Activated naive CD4-positive, alpha-beta T cell treated with anti-CD3 and anti-CD28 coated beads, Interleukin-2, amount 10 ng/mL, durations not matched to agents 7 days and 5 days (primary cell): ENCODE results near the gene PRR18.

ENCODE experiments used
- CTCF ChIA-PET: fragments of 350-600 bp; sonication (Branson Sonifier 250); formaldehyde crosslinking; loops from one replicate; lab custom pipeline; 2021; ENCODE audit warnings: antibody characterized with exemption; lab: Charles Lee
- DNase-seq: peaks from one replicate; pipeline ENCODE4 v3.0.0-alpha.2; 2020
- H3K27ac Mint-ChIP-seq: one replicate; pipeline ENCODE4 v1.8.0; 2021; ENCODE audit warnings: mild to moderate bottlenecking, moderate library complexity, mixed read lengths
- H3K27me3 Mint-ChIP-seq: one replicate; pipeline ENCODE4 v1.8.0; 2021; ENCODE audit warnings: mild to moderate bottlenecking, mixed read lengths
- H3K36me3 Mint-ChIP-seq: one replicate; pipeline ENCODE4 v1.8.0; 2021; ENCODE audit warnings: mixed read lengths
- H3K4me1 Mint-ChIP-seq: one replicate; pipeline ENCODE4 v1.8.0; 2021; ENCODE audit warnings: mixed read lengths
- H3K4me3 Mint-ChIP-seq: one replicate; pipeline ENCODE4 v1.8.0; 2021; ENCODE audit warnings: mild to moderate bottlenecking, moderate library complexity, mixed read lengths
- H3K9me3 Mint-ChIP-seq: one replicate; pipeline ENCODE4 v1.8.0; 2021; ENCODE audit warnings: mixed read lengths

The PRR18 gene

GRCh38 chr6:166342349-166343149 is 34.4 kb upstream of the PRR18 start, which contains the start of gene SFT2D1:
TSS of gene SFT2D1 (minus strand) at chr6:166342545. CDS start at chr6:166342481, 64 bp downstream.
- Mint-ChIP-seq H3K9me3 (no peaks in the 10 kb centered on the region), H3K27me3 (peaks cover 24% of the 10 kb centered on the region), H3K4me3 (peak within 1 kb of the TSS; percentile 85), H3K27ac (peak within 1 kb of the TSS; percentile 84), H3K4me1 (peaks cover 4% of the 10 kb centered on the region), H3K36me3 (peaks cover 10% of the 10 kb centered on the region)
- CTCF ChIA-PET, result interaction anchor here (0.8 to 0.9 kb wide), 2 partner anchors 39 kb away, joined by 3 to 4 read pairs; no protein-coding TSS in a partner anchor
- DNase-seq, result peak; percentile 86

GRCh38 chr6:166341977-166342348 is 33.8 kb upstream of the PRR18 start:
- Mint-ChIP-seq H3K27me3 (peaks cover 21% of the 10 kb centered on the region), H3K36me3 (peaks cover 14% of the 10 kb centered on the region), H3K4me1 (peaks cover 4% of the 10 kb centered on the region), H3K4me3 (peak overlapping the region; percentile 85), H3K27ac (peak overlapping the region; percentile 84), H3K9me3 (no peaks in the 10 kb centered on the region)
- CTCF ChIA-PET, result interaction anchor here (0.6 to 0.9 kb wide), 2 partner anchors 40 to 42 kb away, joined by 3 read pairs; no protein-coding TSS in a partner anchor
- no peak for DNase-seq

GRCh38 chr6:166341464-166341863 is 33.3 kb upstream of the PRR18 start:
- Mint-ChIP-seq H3K9me3 (no peaks in the 10 kb centered on the region), H3K36me3 (peaks cover 19% of the 10 kb centered on the region), H3K4me1 (peaks cover 4% of the 10 kb centered on the region), H3K4me3 (peak overlapping the region; percentile 85), H3K27ac (peak overlapping the region; percentile 84), H3K27me3 (peaks cover 17% of the 10 kb centered on the region)
- CTCF ChIA-PET, result interaction anchor here (0.6 to 0.9 kb wide), 2 partner anchors 40 to 42 kb away, joined by 3 read pairs; no protein-coding TSS in a partner anchor
- DNase-seq, result no peak

GRCh38 chr6:166338854-166339253 is 30.7 kb upstream of the PRR18 start:
- CTCF ChIA-PET, result interaction anchor here (1.5 kb wide), 1 partner anchor 42 kb away, joined by 3 read pairs; no protein-coding TSS in a partner anchor
- no peak for DNase-seq
- no peak overlapping the region for H3K4me3 Mint-ChIP-seq
- peaks cover 3% of the 10 kb centered on the region for H3K27me3 Mint-ChIP-seq
- no peaks in the 10 kb centered on the region for H3K9me3 Mint-ChIP-seq
- peaks cover 26% of the 10 kb centered on the region for H3K4me1 Mint-ChIP-seq
- H3K36me3 Mint-ChIP-seq, result peaks cover 38% of the 10 kb centered on the region
- H3K27ac Mint-ChIP-seq, result no peak overlapping the region

- H3K4me1 Mint-ChIP-seq, result peaks cover 42% of the 10 kb centered on the region
- H3K36me3 Mint-ChIP-seq, result peaks cover 51% of the 10 kb centered on the region
- no peaks in the 10 kb centered on the region for H3K9me3 Mint-ChIP-seq
- no peak for DNase-seq
- no peak overlapping the region for H3K4me3 Mint-ChIP-seq
- H3K27me3 Mint-ChIP-seq, result peaks cover 8% of the 10 kb centered on the region
- CTCF ChIA-PET, result interaction anchor here (1.3 kb wide), 1 partner anchor 24 kb away, joined by 3 read pairs; no protein-coding TSS in a partner anchor
- H3K27ac Mint-ChIP-seq, result no peak overlapping the region
These were observed 28.7 kb upstream of the PRR18 start for GRCh38 chr6:166336847-166337246.

GRCh38 chr6:166335378-166336302 is 27.4 kb upstream of the PRR18 start:
- peaks cover 8% of the 10 kb centered on the region for H3K27me3 Mint-ChIP-seq
- H3K9me3 Mint-ChIP-seq, result no peaks in the 10 kb centered on the region
- CTCF ChIA-PET, result interaction anchor here (0.9 kb wide), 1 partner anchor 66 kb away, joined by 3 read pairs; no protein-coding TSS in a partner anchor
- H3K27ac Mint-ChIP-seq, result no peak overlapping the region
- no peak overlapping the region for H3K4me3 Mint-ChIP-seq
- peaks cover 51% of the 10 kb centered on the region for H3K36me3 Mint-ChIP-seq
- no peak for DNase-seq
- peaks cover 42% of the 10 kb centered on the region for H3K4me1 Mint-ChIP-seq

- CTCF ChIA-PET, result interaction anchor here (0.9 to 2.0 kb wide), 2 partner anchors 47 to 66 kb away, joined by 3 to 10 read pairs; no protein-coding TSS in a partner anchor
- Mint-ChIP-seq H3K27me3 (peaks cover 8% of the 10 kb centered on the region), H3K4me1 (peaks cover 42% of the 10 kb centered on the region), H3K27ac (no peak overlapping the region), H3K36me3 (peaks cover 51% of the 10 kb centered on the region), H3K9me3 (no peaks in the 10 kb centered on the region), H3K4me3 (no peak overlapping the region)
- no peak for DNase-seq
These were observed 26.7 kb upstream of the PRR18 start for GRCh38 chr6:166334878-166335277.

- Mint-ChIP-seq H3K27me3 (peaks cover 8% of the 10 kb centered on the region), H3K9me3 (no peaks in the 10 kb centered on the region), H3K27ac (peak overlapping the region; percentile 8), H3K4me1 (peaks cover 44% of the 10 kb centered on the region), H3K4me3 (peak overlapping the region; percentile 2), H3K36me3 (peaks cover 57% of the 10 kb centered on the region)
- CTCF ChIA-PET, result interaction anchor here (1.1 to 2.0 kb wide), 2 partner anchors 20 to 48 kb away, joined by 3 to 10 read pairs; no protein-coding TSS in a partner anchor
- DNase-seq, result peak; percentile 63
These were observed 25.2 kb upstream of the PRR18 start for GRCh38 chr6:166333172-166333995.

- peaks cover 8% of the 10 kb centered on the region for H3K27me3 Mint-ChIP-seq
- CTCF ChIA-PET, result no interaction called here
- no peak for DNase-seq
- no peaks in the 10 kb centered on the region for H3K9me3 Mint-ChIP-seq
- H3K36me3 Mint-ChIP-seq, result peaks cover 46% of the 10 kb centered on the region
- no peak overlapping the region for H3K4me3 Mint-ChIP-seq
- no peak overlapping the region for H3K27ac Mint-ChIP-seq
- peaks cover 44% of the 10 kb centered on the region for H3K4me1 Mint-ChIP-seq
These were observed 23.6 kb upstream of the PRR18 start for GRCh38 chr6:166331503-166332415.

- Mint-ChIP-seq H3K9me3 (no peaks in the 10 kb centered on the region), H3K36me3 (peaks cover 42% of the 10 kb centered on the region), H3K27ac (no peak overlapping the region), H3K4me3 (no peak overlapping the region), H3K4me1 (peaks cover 39% of the 10 kb centered on the region), H3K27me3 (peaks cover 8% of the 10 kb centered on the region)
- CTCF ChIA-PET, result no interaction called here
- no peak for DNase-seq
These were observed 22.4 kb upstream of the PRR18 start for GRCh38 chr6:166330612-166331011.

GRCh38 chr6:166325383-166326042 is 17.3 kb upstream of the PRR18 start:
- CTCF ChIA-PET, result interaction anchor here (0.6 to 1.0 kb wide), 2 partner anchors 12 to 18 kb away, joined by 3 to 4 read pairs; no protein-coding TSS in a partner anchor
- H3K36me3 Mint-ChIP-seq, result peaks cover 33% of the 10 kb centered on the region
- no peak overlapping the region for H3K27ac Mint-ChIP-seq
- DNase-seq, result no peak
- peaks cover 2% of the 10 kb centered on the region for H3K4me1 Mint-ChIP-seq
- no peaks in the 10 kb centered on the region for H3K9me3 Mint-ChIP-seq
- H3K27me3 Mint-ChIP-seq, result no peaks in the 10 kb centered on the region
- no peak overlapping the region for H3K4me3 Mint-ChIP-seq

GRCh38 chr6:166323395-166323794 is 15.2 kb upstream of the PRR18 start:
- DNase-seq, result no peak
- Mint-ChIP-seq H3K36me3 (peaks cover 28% of the 10 kb centered on the region), H3K9me3 (no peaks in the 10 kb centered on the region), H3K4me3 (no peak overlapping the region), H3K4me1 (no peaks in the 10 kb centered on the region), H3K27me3 (no peaks in the 10 kb centered on the region), H3K27ac (no peak overlapping the region)
- CTCF ChIA-PET, result interaction anchor here (0.9 to 1.2 kb wide), 2 partner anchors 10 to 58 kb away, joined by 4 to 5 read pairs; no protein-coding TSS in a partner anchor
